Measurements from ENCODE around the gene RTP5. TPM values are rescaled to one million over a fixed set of nuclear protein-coding genes. Genes with fewer than 3 reads are reported as not detected.

The RTP5 gene
- total RNA-seq, 1 experiment from 2014 or later, result not detected

Other genes starting within 250 kb of the RTP5 start
- 71.2 TPM for gene THAP4, start 232.6 kb upstream of the RTP5 start, total RNA-seq (2021; ENCODE audit: unreplicated experiment)
- gene ATG4B, start 232.0 kb upstream of the RTP5 start, total RNA-seq (2021; ENCODE audit: unreplicated experiment), result 87.4 TPM
- gene DTYMK, start 182.9 kb upstream of the RTP5 start, total RNA-seq (2021; ENCODE audit: unreplicated experiment), result 83.3 TPM
- gene ING5, start 167.7 kb upstream of the RTP5 start, total RNA-seq (2021; ENCODE audit: unreplicated experiment), result 45.9 TPM
- 46.3 TPM for gene D2HGDH, start 135.1 kb upstream of the RTP5 start, total RNA-seq (2021; ENCODE audit: unreplicated experiment)
- gene GAL3ST2, start 92.9 kb upstream of the RTP5 start, total RNA-seq (2021; ENCODE audit: unreplicated experiment), result 0.44 TPM
- gene NEU4, start 60.5 kb upstream of the RTP5 start, total RNA-seq (2021; ENCODE audit: unreplicated experiment), result 0.34 TPM
- 0.22 TPM for gene PDCD1, start 10.8 kb upstream of the RTP5 start, total RNA-seq (2021; ENCODE audit: unreplicated experiment)

Measured in HCT116 (cell line).